Measurements from ENCODE around the gene SLC24A3.

DNA sequence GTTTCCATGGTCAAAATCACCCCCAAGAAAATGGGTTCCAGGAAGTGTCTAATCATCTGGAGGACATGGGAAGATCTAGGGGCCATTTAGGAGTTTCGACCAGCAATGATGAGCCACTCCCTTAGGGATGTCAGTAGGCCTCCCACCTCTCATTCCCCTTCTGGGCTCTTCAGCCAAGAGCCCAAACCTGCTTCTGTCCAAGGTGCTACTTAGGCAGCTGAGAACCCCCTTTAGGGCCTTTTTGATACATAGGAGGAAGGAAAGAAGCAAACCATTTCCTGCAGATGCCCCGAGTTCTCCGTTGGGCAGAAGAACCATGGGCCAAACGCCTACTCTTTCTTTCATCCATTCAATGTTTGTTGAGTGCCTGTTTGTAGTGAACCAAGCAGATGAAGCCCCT, 404.2 kb downstream of the SLC24A3 start:
- TF ChIP-seq, protein P1, sequence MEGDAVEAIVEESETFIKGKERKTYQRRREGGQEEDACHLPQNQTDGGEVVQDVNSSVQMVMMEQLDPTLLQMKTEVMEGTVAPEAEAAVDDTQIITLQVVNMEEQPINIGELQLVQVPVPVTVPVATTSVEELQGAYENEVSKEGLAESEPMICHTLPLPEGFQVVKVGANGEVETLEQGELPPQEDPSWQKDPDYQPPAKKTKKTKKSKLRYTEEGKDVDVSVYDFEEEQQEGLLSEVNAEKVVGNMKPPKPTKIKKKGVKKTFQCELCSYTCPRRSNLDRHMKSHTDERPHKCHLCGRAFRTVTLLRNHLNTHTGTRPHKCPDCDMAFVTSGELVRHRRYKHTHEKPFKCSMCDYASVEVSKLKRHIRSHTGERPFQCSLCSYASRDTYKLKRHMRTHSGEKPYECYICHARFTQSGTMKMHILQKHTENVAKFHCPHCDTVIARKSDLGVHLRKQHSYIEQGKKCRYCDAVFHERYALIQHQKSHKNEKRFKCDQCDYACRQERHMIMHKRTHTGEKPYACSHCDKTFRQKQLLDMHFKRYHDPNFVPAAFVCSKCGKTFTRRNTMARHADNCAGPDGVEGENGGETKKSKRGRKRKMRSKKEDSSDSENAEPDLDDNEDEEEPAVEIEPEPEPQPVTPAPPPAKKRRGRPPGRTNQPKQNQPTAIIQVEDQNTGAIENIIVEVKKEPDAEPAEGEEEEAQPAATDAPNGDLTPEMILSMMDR (conservative IDR thresholded peaks at IDR 0.05; ENCODE audit: low read length), result no peak
- no peak for TF ChIP-seq EZH2phosphoT487 (IDR thresholded peaks at IDR 0.05; ENCODE audit: borderline replicate concordance, low read depth, low read length)

All from OCI-LY7 (cell line).